ENCODE measurements around the gene ASF1B.

GRCh38 chr19:14091813-14092462 is 44.5 kb downstream of the ASF1B start:
- TF ChIP-seq CTCF (IDR thresholded peaks at IDR 0.05) = no peak
- no peak for TF ChIP-seq POLR2A (IDR thresholded peaks at IDR 0.05)
